Hematopoietic multipotent progenitor cell treated with erythropoietin and hydrocortisone succinate and interleukin-3 and kit ligand, for 4 days (in vitro differentiated cells): ENCODE measurements around the gene TMEM165.

Experiments
- DNase-seq: peaks from one replicate; pipeline ENCODE4 v3.0.0-alpha.2; 2015

The TMEM165 gene

GRCh38 chr4:55369968-55370367 is 25.8 kb upstream of the TMEM165 start:
- no peak for DNase-seq

DNA sequence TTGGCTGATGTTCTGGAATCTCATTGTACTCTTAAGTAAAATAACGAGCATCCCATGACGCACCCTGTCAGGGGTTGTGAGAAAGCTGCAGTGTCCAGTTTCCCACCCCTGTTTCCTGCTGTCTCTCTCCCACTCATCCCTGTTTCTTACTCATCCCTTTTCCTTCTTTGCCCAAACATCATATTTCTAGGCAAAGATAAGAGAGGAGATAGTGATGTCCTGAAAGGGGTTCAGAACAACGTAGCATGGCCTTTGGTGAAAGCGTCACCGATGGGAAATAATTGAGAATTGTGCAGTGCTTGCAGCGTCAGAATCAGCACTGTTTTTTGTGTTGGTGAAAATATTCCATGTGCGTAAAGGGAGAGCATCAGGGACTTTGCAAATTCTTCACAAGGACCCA is 23.5 kb upstream of the TMEM165 start:
- DNase-seq: no peak

- DNase-seq: no peak
Measured at GRCh38 chr4:55373461-55373860, 22.3 kb upstream of the TMEM165 start.

DNA sequence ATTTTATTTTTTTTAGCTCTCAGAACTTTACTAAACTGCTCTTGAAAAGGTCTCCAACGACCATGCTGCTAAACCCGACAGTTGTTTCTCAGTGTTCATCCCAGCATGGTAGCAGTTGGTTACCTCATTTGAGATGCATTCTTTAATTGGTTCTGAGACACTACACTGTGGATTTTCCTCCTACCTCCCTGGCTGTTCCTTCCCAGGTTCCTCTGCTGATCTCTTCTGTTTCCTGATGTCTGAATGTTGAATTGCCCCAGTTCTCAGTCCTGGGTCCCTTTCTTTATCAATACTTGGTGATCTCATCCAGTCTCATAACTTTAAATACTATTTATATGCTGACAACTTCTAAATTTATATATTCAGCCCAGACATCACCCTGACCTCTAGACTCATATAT is 19.1 kb upstream of the TMEM165 start:
- DNase-seq: no peak

GRCh38 chr4:55378617-55379467 is 16.9 kb upstream of the TMEM165 start:
- peak; percentile 26 for DNase-seq

GRCh38 chr4:55380576-55380975 is 15.2 kb upstream of the TMEM165 start:
- no peak for DNase-seq

DNA sequence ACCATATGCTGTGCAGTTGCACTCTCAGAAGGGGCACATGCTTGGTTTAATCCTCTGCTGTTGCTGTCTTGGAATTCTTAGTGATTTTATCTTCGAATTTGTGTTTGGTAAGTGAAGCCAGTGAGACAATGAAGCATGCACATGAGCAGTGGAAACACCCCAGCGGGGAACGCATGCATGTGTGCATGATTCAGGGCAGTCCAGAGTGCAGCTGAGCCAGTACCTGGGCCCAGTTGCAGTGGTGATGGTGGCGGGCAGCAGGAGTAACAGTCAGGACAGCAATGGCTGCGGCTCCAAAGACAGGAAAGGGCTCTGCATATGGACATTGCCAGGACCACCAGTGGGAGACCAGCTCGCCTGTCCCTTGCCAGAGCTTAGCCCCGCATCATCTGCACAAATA is 14.3 kb upstream of the TMEM165 start:
- no peak for DNase-seq

GRCh38 chr4:55382488-55383003 is 13.2 kb upstream of the TMEM165 start:
- DNase-seq: no peak

GRCh38 chr4:55385201-55385649 is 10.5 kb upstream of the TMEM165 start:
- DNase-seq: peak; percentile 47

DNA sequence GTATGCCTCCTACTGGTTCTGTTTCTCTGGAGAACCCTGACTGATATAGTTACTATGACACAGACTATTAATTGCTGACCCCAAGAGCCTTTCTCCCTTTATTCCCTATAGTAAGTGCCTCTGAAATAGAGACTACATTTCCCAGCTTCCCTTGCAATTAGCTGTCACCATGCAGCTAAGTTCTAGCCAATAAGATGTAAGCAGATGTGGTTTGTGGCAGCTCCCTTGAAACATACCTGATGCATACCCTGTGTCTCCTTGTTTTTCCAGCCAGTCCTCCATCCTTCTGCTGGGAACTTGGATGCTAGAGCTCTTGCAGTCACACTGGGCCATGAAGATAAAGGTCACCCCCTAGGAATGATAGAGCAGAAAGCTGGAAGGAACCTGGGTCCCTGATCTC is 9.7 kb upstream of the TMEM165 start:
- peak; percentile 75 for DNase-seq

GRCh38 chr4:55386840-55387239 is 8.9 kb upstream of the TMEM165 start:
- peak; percentile 90 for DNase-seq

DNA sequence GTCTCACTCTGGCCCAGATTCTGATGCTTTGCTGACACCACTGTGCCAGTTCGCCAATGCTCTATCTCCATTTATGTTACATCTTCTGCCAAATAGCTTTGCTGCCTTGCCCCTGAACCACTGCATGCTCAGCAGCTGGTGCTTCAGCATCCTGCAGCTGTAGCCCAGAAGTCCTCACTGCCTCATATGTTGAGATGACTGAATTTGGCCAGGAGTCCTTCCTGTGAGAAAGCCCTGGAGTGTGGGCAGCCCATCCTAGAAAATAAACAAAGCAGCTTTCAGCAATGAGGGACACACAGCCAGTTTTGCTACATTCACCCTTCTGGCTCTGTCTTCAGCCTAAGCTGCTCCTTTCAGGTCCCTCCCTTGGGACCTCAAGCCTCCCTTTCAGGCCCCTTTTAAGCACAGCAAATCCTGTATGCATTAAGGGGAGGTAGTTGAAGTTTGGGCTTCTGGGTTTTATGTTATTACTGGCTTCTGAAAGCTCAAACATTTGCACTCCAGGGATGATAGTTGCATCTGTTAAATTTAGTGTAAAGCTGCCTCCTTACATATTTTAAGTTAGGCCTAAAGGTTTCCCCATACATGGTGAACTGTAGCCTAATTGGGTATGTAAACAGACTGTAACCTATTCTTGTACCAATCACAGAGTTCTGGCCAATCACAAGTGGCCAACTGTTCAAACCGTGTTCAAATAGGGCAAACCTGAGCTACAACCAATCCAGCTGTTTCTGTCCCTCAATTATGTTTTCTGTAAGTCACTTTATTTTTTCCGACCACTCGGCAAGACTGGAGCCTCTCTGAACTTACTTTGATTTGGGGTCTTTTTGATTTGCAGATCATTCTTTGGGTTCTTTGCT is 2.1 kb upstream of the TMEM165 start:
- DNase-seq: no peak

DNA sequence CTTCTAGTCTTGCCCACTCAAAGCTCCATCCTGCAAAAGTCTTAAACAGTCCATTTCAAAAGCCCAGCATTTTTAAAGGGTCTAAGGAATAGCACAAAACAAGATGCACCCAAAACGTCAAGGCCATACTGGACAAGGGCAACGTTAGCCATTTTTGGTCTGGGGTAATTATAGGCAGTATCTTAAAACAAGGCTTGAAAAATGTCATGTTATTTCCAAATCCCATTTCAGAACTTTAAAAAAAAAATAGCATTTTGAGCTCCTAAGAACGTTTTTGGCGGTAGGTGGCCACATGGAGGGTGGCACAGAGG is 584 bp upstream of the TMEM165 start:
- DNase-seq: no peak

GRCh38 chr4:55396308-55397125 is 760 bp downstream of the TMEM165 start:
- peak; percentile 56 for DNase-seq

GRCh38 chr4:55397126-55397436 is 1.3 kb downstream of the TMEM165 start:
- DNase-seq: no peak

DNA sequence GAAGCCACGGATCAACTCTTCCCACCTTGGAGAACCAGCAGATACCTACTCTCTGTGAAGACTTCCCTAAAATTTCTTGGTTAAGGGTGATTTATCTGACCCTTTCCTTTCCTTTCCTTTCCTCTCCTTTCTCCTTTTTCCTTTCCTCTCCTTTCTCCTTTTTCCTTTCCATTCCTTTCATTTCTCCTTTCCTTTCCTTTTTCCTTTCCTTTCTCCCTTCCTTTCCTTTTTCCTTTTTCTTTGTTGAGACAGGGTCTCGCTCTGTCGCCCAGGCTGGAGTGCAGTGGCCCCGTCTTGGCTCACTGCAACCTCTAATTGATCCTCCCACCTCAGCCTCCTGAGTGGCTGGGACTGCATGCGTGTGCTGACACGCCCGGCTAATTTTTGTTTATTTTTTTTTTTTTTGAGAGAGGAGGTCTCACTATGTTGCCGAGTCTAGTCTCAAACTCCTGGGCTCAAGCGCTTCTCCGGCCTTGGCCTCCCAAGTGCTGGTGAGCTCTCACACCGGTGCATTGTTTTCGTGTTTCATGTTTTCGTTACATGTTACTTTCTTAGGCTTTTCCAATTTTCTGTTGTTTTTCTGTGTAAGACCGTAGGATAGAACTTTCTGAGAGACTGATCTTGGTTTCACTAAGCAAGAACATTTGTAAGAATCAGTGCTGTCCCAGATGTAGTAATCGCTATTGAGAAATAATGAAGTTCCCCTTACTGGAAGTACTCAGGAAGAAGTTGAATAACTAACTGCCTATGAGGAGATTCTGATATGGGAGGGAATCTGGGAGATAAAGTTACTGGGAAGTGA is 2.0 kb downstream of the TMEM165 start:
- no peak for DNase-seq

DNA sequence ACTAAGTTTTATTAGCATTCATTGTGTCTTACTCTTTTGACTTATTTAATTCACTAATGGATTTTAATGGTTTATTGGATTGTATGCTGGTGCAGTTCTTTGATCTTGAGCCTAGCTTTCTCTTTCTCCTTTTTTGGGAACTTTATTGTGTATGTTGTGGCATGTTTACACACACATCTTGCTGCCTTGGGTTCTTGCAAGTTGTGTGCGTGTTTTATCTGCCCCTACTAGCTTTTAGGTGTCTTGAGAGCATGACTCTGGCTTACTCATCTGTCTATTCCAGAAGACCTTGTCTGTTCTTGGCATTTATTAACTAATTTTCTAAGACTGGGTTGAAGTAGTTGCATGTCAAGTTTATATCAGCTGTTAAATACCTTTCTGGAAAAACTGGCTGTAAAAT is 2.7 kb downstream of the TMEM165 start:
- no peak for DNase-seq

DNA sequence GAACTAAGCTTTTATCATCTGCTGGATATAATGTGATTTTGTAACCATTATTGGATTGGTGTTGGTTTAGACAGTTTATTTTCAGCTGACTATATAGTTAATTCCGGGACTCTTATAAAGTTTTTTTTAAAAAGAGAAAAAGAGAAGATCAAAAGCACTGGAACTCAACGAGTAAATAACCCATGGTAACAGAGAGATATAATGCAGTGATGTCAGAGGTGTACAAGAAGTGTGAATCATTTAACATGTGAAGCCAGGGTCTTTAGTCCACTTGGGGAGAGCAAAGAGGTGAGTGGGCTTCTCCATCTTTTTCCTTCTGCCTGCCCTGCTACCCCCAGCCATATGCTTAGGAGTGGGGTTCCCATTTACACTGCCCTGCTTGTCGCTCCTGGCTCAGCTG is 3.2 kb downstream of the TMEM165 start:
- no peak for DNase-seq

GRCh38 chr4:55399581-55399980 is 3.8 kb downstream of the TMEM165 start:
- no peak for DNase-seq

DNA sequence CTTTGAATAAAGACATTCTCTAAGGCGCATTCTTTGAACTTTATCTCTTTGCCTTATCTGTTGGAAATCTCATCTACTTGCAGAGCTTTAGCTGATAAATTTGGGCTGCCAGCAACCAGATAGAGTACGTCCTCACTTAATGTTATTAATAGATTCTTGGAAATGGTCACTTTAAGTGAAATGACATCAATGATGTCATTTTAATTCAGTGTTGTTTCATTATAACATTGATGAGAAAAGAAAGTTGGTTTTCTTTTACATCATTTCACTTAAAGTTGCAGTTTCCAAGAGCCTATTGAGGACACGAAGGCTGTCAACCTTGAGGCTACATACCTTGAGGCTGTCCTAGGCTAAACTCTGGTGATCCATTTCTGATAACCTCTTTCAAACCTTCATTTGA is 9.3 kb downstream of the TMEM165 start:
- no peak for DNase-seq

- DNase-seq: no peak
Measured at GRCh38 chr4:55406545-55406944, 10.8 kb downstream of the TMEM165 start.

- DNase-seq: no peak
Measured at GRCh38 chr4:55407119-55407518, 11.4 kb downstream of the TMEM165 start.
